GM10266 (cell line): ENCODE results near the gene NDUFA1.

Source experiments
- DNase-seq: peaks from one replicate; pipeline ENCODE4 v3.0.0; 2012; ENCODE audit errors: extremely low spot score
- TF ChIP-seq, protein P1 (sequence below): IDR thresholded peaks from 2 replicates; pipeline ENCODE4 v1.5.1; 2012; ENCODE audit warnings: mild to moderate bottlenecking, low read depth; ENCODE audit not compliant: control insufficient read depth, insufficient read depth; ENCODE audit errors: missing control alignments

The NDUFA1 gene

DNA sequence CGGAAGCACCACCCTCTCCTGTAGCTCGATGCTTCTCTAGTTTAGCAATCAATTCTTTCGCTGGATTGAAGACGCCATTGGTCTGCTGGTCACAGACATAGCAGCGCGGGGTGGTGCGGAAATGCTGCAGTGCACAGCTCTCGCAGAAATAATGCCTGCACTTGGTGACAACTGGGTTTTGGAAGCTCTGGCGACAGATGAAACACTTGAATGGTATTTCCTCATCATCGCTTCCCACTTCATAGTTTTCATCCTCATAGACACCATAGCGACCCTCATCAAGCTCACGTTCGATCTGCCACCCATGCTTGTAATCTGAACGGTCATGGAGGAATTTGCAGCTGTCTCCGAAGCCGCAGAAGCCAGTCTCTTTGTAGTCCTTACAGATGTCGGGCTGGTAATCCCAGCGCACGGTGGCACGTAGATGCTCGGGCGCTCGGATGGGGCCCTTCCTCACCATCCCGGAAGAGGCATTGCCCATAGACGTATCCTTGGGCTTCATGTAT lies 953 bp upstream of the NDUFA1 start:
- TF ChIP-seq, protein P1, sequence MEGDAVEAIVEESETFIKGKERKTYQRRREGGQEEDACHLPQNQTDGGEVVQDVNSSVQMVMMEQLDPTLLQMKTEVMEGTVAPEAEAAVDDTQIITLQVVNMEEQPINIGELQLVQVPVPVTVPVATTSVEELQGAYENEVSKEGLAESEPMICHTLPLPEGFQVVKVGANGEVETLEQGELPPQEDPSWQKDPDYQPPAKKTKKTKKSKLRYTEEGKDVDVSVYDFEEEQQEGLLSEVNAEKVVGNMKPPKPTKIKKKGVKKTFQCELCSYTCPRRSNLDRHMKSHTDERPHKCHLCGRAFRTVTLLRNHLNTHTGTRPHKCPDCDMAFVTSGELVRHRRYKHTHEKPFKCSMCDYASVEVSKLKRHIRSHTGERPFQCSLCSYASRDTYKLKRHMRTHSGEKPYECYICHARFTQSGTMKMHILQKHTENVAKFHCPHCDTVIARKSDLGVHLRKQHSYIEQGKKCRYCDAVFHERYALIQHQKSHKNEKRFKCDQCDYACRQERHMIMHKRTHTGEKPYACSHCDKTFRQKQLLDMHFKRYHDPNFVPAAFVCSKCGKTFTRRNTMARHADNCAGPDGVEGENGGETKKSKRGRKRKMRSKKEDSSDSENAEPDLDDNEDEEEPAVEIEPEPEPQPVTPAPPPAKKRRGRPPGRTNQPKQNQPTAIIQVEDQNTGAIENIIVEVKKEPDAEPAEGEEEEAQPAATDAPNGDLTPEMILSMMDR: no peak
- DNase-seq: no peak

GRCh38 chrX:119871245-119871598 lies 410 bp upstream of the NDUFA1 start:
- TF ChIP-seq, protein P1: no peak
- no peak for DNase-seq

- no peak for DNase-seq
- TF ChIP-seq, protein P1: no peak
These were observed 7.1 kb downstream of the NDUFA1 start for GRCh38 chrX:119878740-119879139.

DNA sequence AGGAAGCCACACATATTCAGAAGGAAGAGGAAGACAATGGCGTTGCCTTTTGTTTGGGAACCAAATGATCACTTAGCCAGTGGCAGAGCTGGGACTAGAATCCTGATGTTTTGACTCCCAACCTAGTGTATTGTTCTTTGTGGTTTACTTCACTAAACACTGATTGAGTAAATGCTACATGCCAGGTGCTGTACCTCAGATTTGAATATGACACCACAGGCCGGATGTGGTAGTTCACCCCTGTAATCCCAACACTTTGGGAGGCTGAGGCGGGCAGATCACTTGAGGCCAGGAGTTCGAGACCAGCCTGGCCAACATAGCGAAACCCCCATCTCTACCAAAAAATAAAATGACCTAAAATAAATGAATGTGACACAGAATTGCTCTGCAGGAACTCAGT lies 8.4 kb downstream of the NDUFA1 start:
- DNase-seq: no peak

GRCh38 chrX:119880552-119881437 lies 9.2 kb downstream of the NDUFA1 start:
- peak; percentile 53 for DNase-seq
- TF ChIP-seq, protein P1: peak; percentile 52

More for the DNA sequence above, 8.4 kb downstream of the NDUFA1 start:
- TF ChIP-seq, protein P1: no peak

DNA sequence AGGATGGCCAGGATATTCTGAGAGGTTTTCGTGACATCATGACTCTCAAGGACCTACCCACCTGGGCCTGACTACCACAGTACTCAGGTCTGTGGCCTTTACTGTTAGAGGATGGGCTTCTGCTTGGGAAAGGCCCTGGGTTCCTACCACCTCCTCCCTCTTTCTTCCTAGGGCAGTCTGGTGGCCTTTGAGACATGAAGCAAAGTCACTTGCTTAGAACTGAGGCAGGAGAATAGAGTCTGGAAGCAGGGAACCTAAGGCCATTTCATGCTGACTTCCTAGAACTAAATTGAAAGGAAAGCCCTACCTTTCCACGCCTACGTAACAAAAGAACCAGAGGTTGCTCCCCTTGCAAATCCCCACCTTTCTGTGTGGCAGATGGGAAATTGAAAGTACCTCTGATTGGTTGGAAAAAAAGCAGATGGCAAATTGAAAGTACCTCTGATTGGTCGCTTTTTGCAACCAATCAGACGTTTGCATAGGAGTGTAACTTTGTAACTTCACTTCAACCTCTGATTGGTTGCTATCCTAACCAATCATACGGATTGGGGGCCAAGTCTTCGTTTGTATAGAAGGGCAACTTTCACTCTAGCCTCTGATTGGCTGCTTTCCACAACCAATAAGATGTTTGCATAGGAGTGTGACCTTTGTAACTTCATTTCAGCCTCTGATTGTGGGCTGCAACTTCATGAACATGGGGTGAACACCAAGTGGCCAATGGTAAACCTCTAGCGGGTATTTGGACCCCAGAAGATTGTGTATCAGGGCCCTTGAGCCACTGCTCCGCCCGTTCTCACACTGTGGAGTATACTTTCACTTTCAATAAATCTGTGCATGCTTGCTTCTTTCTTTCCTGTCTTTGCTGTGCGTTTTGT lies 14.2 kb downstream of the NDUFA1 start:
- TF ChIP-seq, protein P1: no peak
- no peak for DNase-seq
